ENCODE data around the gene FZD10.

DNA sequence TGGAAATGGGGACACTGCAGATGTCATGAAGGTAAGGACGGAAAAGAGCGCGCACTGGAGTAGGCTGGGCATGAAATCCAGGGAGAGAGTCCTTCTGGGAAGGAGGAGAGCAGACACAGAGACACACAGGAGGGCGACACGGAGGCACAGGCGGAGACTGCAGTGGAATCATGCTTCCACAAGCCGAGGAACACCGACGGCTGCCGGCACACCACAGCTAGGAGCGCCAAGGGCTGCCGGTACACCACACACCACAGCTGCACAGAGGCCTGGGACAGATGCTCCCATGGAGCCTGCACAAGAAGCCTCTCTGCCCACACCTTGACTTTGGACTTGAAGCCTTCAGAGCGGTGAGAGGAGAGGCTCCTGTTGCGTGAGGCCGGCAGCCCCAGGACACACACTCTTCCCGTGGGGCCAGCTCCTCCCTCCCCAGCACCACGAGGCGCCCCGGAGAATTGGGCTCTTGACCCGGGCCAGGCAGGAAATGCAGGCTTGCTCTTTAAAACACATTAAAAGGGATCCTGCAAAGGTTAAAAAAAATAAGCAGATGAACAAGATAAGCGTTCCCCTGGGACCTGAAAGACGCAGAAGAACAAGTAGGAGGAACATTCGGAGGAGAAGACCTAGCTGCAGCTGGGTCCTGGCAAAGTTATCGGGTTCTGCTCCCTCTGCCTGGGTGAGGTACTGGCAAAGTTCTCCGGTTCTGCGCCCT is 28.3 kb upstream of the FZD10 start:
- TF ChIP-seq, protein P1, sequence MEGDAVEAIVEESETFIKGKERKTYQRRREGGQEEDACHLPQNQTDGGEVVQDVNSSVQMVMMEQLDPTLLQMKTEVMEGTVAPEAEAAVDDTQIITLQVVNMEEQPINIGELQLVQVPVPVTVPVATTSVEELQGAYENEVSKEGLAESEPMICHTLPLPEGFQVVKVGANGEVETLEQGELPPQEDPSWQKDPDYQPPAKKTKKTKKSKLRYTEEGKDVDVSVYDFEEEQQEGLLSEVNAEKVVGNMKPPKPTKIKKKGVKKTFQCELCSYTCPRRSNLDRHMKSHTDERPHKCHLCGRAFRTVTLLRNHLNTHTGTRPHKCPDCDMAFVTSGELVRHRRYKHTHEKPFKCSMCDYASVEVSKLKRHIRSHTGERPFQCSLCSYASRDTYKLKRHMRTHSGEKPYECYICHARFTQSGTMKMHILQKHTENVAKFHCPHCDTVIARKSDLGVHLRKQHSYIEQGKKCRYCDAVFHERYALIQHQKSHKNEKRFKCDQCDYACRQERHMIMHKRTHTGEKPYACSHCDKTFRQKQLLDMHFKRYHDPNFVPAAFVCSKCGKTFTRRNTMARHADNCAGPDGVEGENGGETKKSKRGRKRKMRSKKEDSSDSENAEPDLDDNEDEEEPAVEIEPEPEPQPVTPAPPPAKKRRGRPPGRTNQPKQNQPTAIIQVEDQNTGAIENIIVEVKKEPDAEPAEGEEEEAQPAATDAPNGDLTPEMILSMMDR (IDR thresholded peaks at IDR 0.05), result no peak
- TF ChIP-seq POLR2A (IDR thresholded peaks at IDR 0.05), result no peak

All from thyroid gland (tissue), 4 donors.